GM18858 (cell line): Measurements from ENCODE around the gene ZNF33A.
A peak's percentile ranks its signal among the peaks of the same experiment; 100 is the strongest.
"Not testable (repeated sequence)": the region's sequence is repeated elsewhere in the genome, so short reads cannot be mapped to it uniquely, and the experiment has no call there.

Experiments
- ATAC-seq: cut with Tn5 transposase; IDR thresholded peaks from one replicate; pipeline ENCODE4 v1.9.1; 2021; ENCODE audit not compliant: unreplicated experiment

Gene ZNF33A

GRCh38 chr10:38043516-38043915 is 33.0 kb downstream of the ZNF33A start:
- ATAC-seq: no peak

- ATAC-seq: no peak
Measured at GRCh38 chr10:38045129-38045528, 34.7 kb downstream of the ZNF33A start.

DNA sequence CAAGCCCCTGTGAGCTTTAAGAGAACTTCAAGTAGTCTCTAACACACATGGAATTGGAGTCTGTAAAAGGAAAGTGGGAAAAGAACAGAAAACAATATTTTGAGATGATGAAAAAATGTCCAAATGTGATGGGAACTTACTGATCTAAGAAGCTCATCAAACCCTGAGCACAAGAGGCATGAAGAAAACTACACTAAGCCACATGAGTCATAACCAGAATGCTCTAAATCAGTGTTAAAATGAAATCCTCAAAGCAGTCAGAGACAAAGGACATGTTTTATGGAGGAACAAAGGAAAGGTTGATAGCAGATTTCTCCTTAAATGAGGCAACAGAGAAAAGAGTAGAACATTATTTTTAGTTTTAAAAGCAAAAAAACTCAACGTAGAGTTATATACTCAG is 37.2 kb downstream of the ZNF33A start:
- ATAC-seq: peak; percentile 93

DNA sequence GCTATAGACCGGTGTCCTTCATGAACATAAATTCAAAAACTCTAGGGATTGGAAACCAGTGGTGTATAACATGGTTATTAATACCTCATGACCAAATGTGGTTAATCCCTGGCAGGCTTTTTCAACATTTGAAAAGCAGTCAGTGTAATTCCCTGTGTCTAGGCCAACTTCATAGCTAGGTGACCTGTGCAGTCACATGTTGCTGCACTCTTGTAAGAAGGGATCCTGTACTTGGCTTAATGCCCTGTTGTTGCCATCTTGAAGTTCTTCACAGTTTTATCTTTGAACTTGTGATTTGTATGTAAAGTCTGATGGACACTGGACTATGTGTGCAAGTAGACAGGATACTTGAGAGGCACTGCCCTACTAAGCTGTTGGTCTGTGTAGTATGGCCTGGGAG is 39.7 kb downstream of the ZNF33A start:
- no peak for ATAC-seq

GRCh38 chr10:38054361-38054797 is 43.9 kb downstream of the ZNF33A start:
- no peak for ATAC-seq

GRCh38 chr10:38055274-38055894 is 44.9 kb downstream of the ZNF33A start:
- ATAC-seq: not testable (repeated sequence)

DNA sequence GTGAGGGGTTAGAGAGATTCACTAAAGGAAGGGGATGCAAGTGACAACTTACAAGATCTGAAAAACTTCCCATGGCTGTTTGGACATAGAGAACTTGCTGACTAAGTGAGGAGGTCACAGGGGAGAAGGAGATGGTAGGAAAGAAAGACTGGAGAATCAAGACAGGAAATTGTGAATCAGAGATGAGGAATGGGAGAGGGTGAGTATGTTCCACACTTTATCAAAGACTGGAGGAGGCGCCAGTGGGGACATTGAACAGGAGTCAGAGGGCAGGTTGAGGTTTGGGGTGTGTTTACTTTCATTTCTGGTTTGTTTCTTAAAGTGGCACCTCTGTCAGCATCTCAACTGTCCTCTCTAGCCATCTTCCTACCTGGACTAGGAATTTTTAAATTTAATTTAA is 59.2 kb downstream of the ZNF33A start:
- not testable (repeated sequence) for ATAC-seq

DNA sequence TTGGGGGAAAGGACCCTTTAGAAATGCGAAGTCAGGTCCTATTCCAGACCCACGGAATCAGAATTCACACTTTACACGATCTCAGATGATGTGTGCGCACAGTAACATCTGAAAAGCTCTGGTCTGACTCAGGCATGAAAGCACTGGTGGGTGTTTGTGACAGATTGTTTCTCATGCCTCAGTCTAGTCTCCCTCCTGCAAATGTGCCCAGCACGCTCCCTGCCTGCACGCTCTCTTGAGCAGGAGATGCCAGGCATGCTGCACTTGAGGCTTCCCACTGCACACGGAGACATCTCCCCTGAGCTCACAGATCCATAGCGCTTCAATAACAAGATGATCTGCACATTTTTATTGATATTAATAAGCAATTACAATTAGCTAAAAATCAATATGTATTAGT is 60.0 kb downstream of the ZNF33A start:
- no peak for ATAC-seq

DNA sequence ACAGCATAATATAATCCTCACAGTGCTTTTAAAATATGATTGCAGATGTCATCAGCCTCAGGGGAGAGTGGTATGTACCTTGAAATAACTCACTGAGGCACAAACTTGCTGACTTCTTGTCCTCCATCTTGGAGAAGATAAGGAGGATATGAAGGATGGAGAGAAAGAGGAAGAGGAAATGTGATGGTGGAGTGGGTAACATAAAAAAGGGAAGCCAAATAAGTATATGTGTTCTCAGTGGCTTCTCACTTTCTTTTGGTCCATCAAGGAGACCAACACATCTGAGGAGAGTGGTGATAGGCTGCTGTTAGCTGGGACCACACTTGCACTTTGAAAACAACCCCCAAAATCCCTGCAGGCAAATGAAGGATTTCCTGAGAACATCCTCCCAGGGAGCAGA is 62.1 kb downstream of the ZNF33A start:
- no peak for ATAC-seq

- ATAC-seq: no peak
Measured at GRCh38 chr10:38076687-38077086, 66.2 kb downstream of the ZNF33A start.

GRCh38 chr10:38093318-38093717 is 82.8 kb downstream of the ZNF33A start:
- ATAC-seq: not testable (repeated sequence)

DNA sequence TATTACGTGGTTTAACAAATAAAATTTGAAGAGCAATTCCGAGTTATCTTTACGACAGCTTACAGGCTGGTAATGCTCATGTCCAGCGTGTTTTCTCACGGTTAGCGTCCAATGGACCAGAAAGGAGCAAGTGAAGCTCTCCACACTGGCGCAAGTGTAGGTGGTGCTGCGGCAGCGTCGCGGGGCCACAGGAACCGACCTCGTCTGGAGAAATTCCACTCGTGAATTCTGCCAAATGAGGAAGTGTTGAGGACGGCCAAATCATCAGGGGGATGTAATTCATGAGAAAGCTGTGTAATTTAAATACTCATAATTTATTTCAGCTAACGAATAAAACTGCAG is 83.3 kb downstream of the ZNF33A start:
- ATAC-seq: peak; percentile 16

DNA sequence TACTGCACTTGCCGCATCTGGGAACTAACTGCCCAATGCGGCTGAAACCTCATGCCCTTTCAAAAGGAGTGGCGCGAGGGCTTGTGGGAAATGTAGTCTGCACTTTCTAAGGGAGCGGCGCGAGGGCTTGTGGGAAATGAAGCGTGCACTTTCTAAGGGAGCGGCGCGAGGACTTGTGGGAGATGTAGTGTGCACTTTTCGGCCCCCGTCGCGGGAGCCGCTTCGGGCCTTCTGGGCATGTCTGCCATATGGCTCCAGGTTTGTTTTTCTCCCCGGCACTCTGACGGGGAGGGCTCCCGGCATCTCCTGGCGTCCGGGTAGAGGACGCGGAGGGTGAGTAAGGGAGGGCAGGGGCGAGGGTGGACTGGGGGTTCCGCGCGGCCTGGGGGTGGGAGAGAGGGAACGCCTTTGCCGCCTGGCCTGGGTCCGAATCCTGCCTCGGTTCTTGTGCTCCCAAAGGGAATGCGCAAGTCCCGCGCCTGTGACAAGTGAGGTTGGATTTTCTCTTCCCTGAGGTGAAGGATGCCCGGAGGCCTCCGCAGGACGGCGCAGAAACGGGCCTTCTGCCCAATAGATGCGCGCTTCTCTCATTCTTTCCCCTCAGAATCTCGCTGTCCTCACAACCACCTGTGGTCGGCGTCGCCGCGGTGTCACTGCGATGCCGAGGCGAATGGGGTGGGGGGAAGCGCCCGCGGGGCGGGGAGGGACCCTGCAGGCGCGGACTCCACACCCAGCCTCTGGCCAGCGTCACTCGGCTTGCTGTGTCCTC is 83.9 kb downstream of the ZNF33A start, which contains the start of gene ZNF37A:
TSS of gene ZNF37A (plus strand) at position 180 of the 769 bp plus-strand sequence. CDS start 2,281 bp downstream, outside the sequence.
- peak; percentile 98 for ATAC-seq

DNA sequence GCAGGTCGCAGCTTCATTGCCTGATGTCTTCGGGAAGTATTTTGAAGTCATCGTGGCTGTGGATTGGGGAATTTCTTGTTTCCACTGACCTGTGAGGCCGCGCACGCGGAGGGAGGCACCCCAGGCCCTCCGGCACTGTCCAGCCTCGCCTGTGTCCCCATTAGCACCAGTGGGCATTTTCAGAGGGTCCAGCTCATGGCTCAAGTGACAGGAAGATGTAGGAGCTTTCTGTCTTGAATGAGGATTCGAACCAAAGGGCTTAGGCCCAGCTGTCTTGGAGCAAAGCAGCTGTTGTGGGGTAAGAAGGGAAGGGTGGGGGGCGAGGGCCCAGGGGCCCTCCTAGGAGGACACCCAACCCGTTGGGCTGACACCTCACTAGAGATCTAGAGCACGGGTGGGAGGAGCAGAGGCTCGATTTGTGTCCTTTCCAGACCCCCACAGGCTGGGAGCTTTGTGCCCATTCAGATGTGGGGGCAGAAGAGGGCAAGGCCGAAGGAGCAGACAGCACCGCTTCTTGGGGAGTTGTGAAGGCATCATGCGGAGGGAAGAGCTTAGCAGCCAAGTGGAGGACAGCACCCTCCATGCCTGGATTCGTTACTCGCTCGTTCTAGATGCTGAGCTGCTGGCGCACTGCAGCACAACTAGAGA is 84.6 kb downstream of the ZNF33A start:
- ATAC-seq: no peak

DNA sequence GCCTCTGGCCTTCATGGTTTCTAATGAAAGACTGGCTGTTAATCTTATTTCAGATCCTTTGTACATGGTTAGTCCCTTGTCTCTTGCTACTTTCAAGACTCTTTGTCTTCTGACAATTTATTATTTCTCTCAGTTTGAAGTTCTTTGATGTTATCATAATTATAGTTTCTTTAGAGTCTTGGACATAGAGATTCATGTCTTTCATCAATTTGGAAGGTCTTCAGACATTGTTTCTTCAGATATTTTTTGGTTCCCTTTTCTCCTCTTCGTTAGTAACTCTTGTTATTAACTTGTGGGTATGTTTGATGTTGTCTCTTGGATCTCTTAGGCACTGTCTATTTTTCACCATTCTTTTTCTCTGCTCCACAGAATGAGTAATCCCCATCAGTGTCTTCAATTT is 92.4 kb downstream of the ZNF33A start:
- ATAC-seq: no peak

DNA sequence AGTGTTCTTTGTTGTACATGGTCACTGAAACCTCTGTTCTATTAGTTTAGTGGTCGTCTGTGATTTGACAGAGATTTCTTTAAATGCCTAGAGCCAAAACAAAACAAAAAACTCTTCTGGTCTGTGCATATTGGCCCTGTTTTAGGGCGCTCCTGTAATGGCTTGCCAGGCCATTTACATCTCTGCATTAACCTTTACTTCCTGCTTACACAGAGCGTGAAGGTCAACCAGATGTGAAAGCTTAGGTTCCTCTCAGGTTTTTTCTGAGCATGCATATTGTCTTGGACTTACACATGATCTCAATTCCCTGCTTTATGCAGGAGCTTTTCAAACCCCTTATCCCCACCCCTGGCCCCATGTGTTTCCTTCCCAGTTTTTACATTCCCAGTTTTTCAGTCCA is 93.3 kb downstream of the ZNF33A start:
- ATAC-seq: no peak

DNA sequence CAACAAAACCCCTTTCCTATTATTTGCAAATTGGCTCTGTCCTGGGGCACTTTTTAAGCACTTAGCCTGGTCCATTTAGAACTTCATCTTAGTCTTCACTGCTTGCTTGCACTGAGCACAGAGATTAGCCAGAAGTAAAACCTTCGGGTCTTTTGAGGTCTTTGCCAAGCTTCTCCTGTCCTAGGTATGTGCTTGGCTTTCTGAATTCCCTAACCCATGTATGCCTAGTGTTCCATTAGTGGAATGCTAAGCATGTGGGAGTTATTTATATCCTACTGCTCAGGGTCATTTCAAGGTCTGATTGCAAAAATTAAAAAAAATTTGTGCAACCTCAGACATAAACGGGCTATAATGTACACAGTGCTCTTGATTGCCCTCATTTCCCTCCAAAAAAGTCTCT is 101.7 kb downstream of the ZNF33A start:
- no peak for ATAC-seq
